Hippocampal formation (tissue), 2 donors: Measurements from ENCODE around the gene ANKRD24.
A peak's percentile ranks its signal among the peaks of the same experiment; 100 is the strongest.
"Not testable (repeated sequence)": the region's sequence is repeated elsewhere in the genome, so short reads cannot be mapped to it uniquely, and the experiment has no call there.

ENCODE experiments used
- DNase-seq, 2 donors: peaks; one replicate each; lab custom pipeline; 2025; lab: John Stamatoyannopoulos, UW

The ANKRD24 gene

GRCh38 chr19:4182084-4182810 lies at the start of gene ANKRD24, which contains the start of gene SIRT6:
ANKRD24 (plus strand) TSS chr19:4182689; CDS start chr19:4186426, 3,737 bp downstream.
SIRT6 (minus strand) TSS chr19:4182563; CDS start chr19:4182539, 24 bp downstream.
- peak; percentile 89 to 90 for DNase-seq

GRCh38 chr19:4134351-4134750 lies 48.1 kb upstream of the ANKRD24 start:
- no peak for DNase-seq

GRCh38 chr19:4135386-4135785 lies 47.1 kb upstream of the ANKRD24 start:
- DNase-seq = not testable (repeated sequence)

- no peak for DNase-seq
Observed at GRCh38 chr19:4136680-4137088, 45.8 kb upstream of the ANKRD24 start.

GRCh38 chr19:4138445-4138844 lies 44.0 kb upstream of the ANKRD24 start:
- no peak for DNase-seq

GRCh38 chr19:4139614-4140236 lies 42.8 kb upstream of the ANKRD24 start:
- DNase-seq = peak in 1 of 2 donors; percentile 39

- peak in 1 of 2 donors; percentile 46 for DNase-seq
Observed at GRCh38 chr19:4140237-4140711, 42.2 kb upstream of the ANKRD24 start.

- not testable (repeated sequence) for DNase-seq
Observed at GRCh38 chr19:4142916-4143315, 39.6 kb upstream of the ANKRD24 start.

- no peak for DNase-seq
Observed at GRCh38 chr19:4144666-4145249, 37.7 kb upstream of the ANKRD24 start.

GRCh38 chr19:4149518-4150288 lies 32.8 kb upstream of the ANKRD24 start:
- no peak for DNase-seq

- no peak for DNase-seq
Observed at GRCh38 chr19:4151623-4152022, 30.9 kb upstream of the ANKRD24 start.

GRCh38 chr19:4152241-4152998 lies 30.1 kb upstream of the ANKRD24 start:
- no peak for DNase-seq

GRCh38 chr19:4154571-4155312 lies 27.7 kb upstream of the ANKRD24 start:
- no peak for DNase-seq

- DNase-seq = no peak
Observed at GRCh38 chr19:4157164-4157563, 25.3 kb upstream of the ANKRD24 start.

- DNase-seq = not testable (repeated sequence)
Observed at GRCh38 chr19:4157971-4158370, 24.5 kb upstream of the ANKRD24 start.

- no peak for DNase-seq
Observed at GRCh38 chr19:4161415-4162077, 20.9 kb upstream of the ANKRD24 start.

GRCh38 chr19:4164262-4164661 lies 18.2 kb upstream of the ANKRD24 start:
- DNase-seq = no peak

- DNase-seq = no peak
Observed at GRCh38 chr19:4171676-4172075, 10.8 kb upstream of the ANKRD24 start.

GRCh38 chr19:4172861-4173473 lies 9.5 kb upstream of the ANKRD24 start:
- no peak for DNase-seq
